ENCODE results near the gene TBCD.

Gene TBCD

DNA sequence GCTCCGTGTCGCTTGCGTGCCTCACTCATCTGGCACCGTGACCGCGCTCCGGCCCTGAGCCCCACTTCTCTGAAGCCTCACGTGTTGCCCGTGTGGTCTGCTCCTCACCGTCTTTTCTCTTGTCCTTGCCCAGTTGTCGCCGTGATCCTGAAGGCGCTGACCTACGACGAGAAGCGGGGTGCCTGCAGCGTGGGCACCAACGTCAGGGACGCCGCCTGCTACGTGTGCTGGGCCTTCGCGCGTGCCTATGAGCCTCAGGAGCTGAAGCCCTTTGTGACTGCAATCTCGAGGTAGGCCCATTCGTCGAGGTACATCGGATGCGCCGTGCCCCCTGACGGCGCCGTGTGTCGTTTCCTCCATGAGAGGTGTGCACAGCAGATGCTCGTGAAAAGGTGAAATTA, 118.2 kb downstream of the TBCD start:
- TF ChIP-seq ZFX (IDR thresholded peaks at IDR 0.05; ENCODE audit: borderline replicate concordance) (no peak), CTCF (IDR thresholded peaks at IDR 0.05) (no peak)
- H3K27ac ChIP-seq: no peak overlapping the region

DNA sequence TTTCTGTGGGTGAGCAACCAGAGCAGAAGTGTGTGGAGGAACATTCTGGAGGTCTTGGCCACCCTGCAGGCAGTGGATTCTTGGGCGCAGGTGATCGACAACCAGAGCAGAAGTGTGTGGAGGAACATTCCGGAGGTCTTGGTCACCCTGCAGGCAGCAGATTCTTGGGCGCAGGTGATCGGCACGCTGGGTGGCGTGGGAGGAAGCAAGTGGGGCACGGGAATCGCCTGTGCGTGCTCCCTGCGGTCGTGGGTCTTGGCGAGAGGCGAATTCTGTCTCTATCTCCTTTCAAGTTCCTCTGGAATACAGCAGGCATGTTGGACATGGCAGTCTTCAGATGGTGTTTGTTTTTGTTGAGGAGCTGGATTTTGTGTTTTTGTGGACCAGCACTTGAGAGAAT, 118.7 kb downstream of the TBCD start:
- no peak for TF ChIP-seq CTCF (IDR thresholded peaks at IDR 0.05)
- TF ChIP-seq ZFX (IDR thresholded peaks at IDR 0.05; ENCODE audit: borderline replicate concordance): no peak
- no peak overlapping the region for H3K27ac ChIP-seq

DNA sequence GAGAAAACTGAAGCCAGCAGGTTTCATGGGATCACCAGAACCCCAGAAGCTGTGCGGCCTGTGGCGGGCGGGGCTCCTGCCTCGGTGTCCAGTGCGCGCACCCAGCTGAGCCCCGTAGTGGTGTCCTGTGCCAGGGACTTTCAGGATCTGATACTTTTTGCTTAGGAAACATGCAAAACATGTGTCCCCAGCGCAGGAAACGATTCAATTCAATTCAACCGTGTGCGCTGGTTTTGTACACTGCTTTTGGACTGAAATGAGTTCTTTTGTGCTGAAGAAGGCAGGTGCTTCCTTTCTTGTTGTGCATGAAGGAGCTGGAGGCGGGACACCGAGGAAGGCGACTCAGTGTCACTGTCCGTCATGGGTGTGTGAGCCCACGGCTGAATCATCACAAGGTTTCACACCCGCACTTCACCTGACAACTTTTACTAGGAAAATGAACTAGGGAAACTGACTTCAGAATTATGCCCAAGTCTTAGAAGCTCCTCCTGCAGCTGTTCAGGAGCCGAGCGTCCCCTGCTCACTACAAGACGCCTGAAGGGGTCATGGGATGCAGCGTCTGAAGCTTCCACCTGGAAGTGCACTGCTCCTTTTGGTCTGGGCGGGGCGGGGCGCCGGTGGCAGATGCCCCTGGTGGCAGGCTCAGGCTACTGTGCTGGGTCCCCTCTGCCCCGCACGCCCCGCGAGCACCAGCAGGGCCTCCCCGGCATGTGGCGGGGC, 119.4 kb downstream of the TBCD start:
- H3K27ac ChIP-seq: no peak overlapping the region
- TF ChIP-seq ZFX (IDR thresholded peaks at IDR 0.05; ENCODE audit: borderline replicate concordance) (no peak), CTCF (IDR thresholded peaks at IDR 0.05) (no peak)

DNA sequence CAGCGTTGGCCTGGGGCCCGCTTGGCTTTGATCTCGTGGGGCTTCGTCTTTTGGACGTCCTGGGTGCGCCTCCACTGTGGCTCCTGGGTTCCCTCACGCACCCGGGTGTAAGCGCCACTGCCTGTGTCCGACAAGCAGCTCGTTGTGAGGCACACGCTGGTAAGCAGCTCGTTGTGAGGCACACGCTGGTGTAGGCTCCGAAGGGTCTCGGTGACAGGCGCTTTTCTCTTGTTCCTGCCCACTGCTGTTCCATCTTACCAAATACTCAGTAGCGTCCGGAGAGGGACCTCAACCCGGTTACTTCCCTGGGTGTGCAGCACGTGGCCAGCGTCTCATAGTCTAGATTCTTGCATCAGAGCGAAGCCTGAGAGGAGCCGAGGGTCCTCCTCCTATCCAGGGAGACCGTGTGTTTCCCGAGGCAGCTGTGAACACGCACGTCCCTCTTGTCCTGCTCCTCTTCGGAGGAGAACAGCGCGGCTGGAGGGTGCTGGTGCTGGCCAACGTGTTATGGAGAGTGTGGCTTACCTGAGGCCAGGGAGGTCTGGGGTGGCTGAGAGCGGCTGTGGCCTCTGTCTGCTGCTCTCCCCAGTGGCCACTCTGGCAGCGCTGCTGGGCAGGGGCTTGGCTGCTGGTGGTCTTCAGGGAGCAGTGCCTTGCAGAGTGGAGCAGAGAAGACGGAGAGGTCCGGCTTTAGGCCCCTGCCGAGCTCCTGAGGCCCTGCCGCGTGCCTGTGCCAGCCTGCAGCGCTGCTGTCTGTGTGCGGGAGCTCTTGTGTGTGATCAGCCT, 120.1 kb downstream of the TBCD start:
- no peak overlapping the region for H3K27ac ChIP-seq

DNA sequence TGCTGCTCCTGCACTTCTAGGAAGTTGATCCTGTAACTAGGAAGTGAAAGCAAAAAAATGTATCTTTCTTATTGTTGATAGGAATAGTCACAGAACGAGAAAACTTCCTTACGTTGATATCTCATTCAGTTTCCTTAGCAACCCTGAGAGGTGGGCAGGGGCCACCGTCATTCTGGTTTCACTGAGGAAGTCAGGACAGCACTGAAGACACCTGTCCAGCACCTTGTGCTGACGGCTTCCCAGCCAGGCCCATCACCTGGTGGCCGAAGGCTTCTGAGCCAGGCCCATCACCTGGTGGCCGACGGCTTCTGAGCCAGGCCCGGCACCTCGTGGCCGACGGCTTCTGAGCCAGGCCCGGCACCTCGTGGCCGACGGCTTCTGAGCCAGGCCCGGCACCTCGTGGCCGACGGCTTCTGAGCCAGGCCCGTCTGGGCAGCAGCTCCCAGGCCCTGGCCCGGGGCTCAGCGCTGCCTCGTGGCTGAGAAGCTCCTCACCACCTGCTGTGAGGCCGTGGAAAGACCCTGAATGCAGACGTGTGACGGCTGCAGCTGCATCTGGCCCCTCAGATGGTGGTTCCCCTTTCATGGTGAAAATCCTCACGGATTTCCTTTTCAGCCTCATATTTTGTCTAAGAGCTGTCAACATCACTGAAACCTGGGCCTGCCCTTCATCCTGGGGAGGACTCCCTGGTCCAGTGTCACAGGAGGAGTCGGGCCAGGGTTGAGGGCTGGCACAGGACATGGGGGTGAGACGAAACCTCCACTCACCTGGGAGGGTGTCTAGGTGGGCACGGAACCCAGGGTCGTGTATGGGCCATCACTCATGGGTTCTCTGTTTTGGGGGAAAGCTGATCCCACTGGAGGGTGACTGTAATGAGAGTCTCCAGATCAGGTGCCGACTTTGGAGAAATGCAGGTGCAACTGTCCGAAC, 121.0 kb downstream of the TBCD start:
- no peak overlapping the region for H3K27ac ChIP-seq
- TF ChIP-seq CTCF (IDR thresholded peaks at IDR 0.05) (no peak), ZFX (IDR thresholded peaks at IDR 0.05; ENCODE audit: borderline replicate concordance) (no peak)

More for the DNA sequence above, 120.1 kb downstream of the TBCD start:
- TF ChIP-seq CTCF (IDR thresholded peaks at IDR 0.05) (no peak), ZFX (IDR thresholded peaks at IDR 0.05; ENCODE audit: borderline replicate concordance) (no peak)

- no peak overlapping the region for H3K27ac ChIP-seq
- TF ChIP-seq ZFX (IDR thresholded peaks at IDR 0.05; ENCODE audit: borderline replicate concordance) (no peak), CTCF (IDR thresholded peaks at IDR 0.05) (no peak)
Measured at GRCh38 chr17:82873521-82873920, 121.7 kb downstream of the TBCD start.

All from 22Rv1 (cell line).